A549 treated with AZD9567 at 1 μM for 4 hours (cell line): Measurements from ENCODE around the gene CUL7. TPM values are rescaled to one million over a fixed set of nuclear protein-coding genes. Genes with fewer than 3 reads are reported as not detected.

ENCODE experiments used
- total RNA-seq: library from RNA; stranded (reverse); fragments of 200-300 nt; extraction: Qiagen RNA extraction; gene quantifications from 5 replicates; pipeline ENCODE4 v1.2.3, GENCODE V29; 2022; ENCODE audit not compliant: insufficient read depth

The CUL7 gene
- total RNA-seq = 5.6 to 8.5 TPM (median 7.8 TPM) in 5 replicates

DNA sequence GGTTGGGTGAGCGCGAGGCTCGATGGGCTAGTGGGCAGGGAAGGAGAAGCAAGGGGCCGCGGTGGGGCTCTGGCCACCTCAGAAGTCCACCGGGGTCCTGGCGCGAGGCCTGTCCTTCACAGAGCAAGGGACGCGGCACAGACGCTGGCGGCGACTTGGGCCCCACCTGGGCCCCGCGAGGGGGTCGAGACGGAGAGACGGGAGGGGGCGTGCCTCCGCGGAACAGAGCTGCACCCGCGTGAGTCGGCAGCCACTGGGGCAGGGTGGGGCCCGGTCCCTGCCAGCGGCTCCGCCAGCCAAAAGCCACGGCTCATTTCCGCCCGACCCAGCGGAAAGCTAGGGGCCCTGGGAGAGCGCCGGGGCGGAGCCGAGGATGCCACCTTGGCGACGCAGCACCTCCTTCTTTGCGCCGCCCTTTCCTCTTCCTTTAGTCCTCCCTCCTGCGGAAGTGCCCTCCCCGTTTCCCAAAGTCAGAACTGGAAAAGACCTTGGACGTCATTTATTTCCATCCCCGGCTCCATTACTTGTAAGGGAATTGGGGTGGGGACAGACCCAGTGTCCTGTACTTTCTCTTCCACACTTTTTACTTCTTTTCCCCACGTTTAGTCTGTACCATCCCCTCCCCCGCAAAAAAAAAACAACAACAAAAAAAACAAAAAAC is at the start of gene CUL7:
TSS of gene CUL7 (minus strand) at position 307 of the 661 bp plus-strand sequence. CDS start 1,063 bp downstream, outside the sequence.

DNA sequence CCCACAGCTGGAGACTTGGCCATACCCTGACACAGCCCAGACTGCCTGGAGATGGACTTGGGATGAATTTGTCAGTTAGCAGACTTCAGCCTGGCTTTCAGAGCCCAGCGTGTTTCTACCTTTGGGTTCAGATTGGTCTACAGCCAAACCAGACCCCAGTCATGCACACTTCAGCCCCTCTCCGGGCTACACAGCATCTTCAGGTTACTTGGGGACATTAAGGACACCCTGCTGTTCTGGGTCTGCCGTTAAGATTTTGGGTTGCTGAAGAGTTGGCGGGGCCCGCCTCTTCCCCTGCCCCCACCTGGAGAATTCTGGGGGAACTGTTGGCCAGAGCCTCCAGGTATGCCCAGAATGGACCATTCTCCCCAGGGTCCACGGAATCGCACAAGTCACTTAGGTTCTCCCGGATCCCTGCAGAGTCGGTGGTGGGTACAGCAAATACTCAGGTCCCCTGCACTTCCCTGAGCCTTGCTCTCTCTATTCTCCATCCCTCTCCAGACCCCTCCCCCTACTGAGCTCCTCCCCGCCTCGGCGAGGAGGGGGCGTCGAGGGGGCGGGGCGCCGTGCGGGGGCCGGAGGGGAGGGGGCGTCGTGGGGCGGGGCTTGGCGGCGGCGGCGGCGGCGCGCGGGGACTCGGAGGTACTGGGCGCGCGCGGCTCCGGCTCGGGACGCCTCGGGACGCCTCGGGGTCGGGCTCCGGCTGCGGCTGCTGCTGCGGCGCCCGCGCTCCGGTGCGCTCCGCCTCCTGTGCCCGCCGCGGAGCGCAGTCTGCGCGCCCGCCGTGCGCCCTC is 22.2 kb upstream of the CUL7 start, which contains the start of gene PTK7:
TSS of gene PTK7 (plus strand) at position 645 of the 794 bp plus-strand sequence. CDS start 175 bp downstream, outside the sequence.

DNA sequence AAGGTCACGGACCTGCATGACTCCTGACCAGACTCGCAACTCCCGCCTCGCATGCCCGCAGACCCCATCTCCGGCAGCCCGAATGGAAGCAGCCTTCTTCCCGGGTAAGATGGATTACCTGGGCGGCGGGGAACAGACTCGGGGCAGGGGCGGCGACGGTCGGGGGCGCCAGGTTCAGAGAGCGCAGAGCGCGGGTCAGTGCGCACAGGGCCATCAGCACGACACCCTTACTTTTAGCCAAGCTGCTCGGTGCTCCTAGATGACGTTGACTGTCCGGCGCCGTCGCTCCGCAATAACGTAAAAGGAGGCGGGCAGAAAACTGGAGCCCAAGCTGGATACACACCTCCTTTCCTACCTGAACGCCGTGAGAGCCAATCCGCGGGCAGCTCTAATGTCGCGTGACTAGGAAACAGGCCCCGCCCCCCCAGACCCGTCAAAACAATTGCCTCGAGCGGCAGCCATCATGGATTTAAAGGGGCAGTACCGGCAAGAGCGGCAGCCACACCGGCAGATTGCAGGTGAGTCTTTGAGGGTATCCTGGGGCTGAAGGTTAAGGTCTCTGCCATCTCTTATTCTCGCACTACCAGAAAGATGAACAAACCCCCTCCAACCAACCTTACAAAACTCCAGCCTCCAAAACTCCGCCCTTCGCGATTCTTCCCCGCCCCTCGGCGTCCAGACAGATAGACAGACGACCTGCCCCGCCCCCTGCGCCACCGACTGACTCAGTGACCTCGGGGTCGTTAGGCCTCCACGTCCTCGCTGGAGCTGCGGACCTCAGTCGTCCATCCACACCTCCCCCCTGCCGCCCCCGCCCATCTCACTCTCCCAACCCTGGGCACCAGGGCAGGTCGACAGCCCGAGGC is 5.8 kb upstream of the CUL7 start, which contains the start of the genes KLC4 and MRPL2:
TSS of gene KLC4 (plus strand) at position 464 of the 866 bp plus-strand sequence. CDS start 1,705 bp downstream, outside the sequence.
TSS of gene MRPL2 (minus strand) at position 267 of the 866 bp plus-strand sequence. CDS start at position 214, 53 bp downstream.

GRCh38 chr6:43021270-43022047 is 32.2 kb downstream of the CUL7 start, which contains the start of gene RRP36:
Gene RRP36 (plus strand): TSS chr6:43021623. CDS start chr6:43021655, 32 bp downstream.

GRCh38 chr6:43013843-43014433 is 39.7 kb downstream of the CUL7 start, which contains the start of the genes KLHDC3 and MEA1:
Gene KLHDC3 (plus strand): TSS chr6:43014249. CDS start chr6:43017193, 2,944 bp downstream.
Gene MEA1 (minus strand): TSS chr6:43013946. CDS start chr6:43013813, 133 bp downstream.

Other genes starting within 250 kb of the CUL7 start
- 63.2 to 88.2 TPM (median 65.6 TPM) in 5 replicates for gene RPL7L1, start 174.2 kb downstream of the CUL7 start, total RNA-seq
- not detected in 5 replicates for gene PTCRA, start 137.8 kb downstream of the CUL7 start, total RNA-seq
- gene CNPY3, start 124.4 kb downstream of the CUL7 start, total RNA-seq = 30.9 to 44.1 TPM (median 40.6 TPM) in 5 replicates
- gene GNMT, start 93.1 kb downstream of the CUL7 start, total RNA-seq = 0.13 to 0.22 TPM (median 0.16 TPM) in 4 of 5 replicates, not detected in the other
- gene PEX6, start 74.7 kb downstream of the CUL7 start, total RNA-seq = 6.8 to 9.0 TPM (median 8.8 TPM) in 5 replicates
- gene PPP2R5D, start 69.3 kb downstream of the CUL7 start, total RNA-seq = 24.4 to 30.2 TPM (median 25.9 TPM) in 5 replicates
- gene MEA1, start 39.9 kb downstream of the CUL7 start, total RNA-seq = 84.2 to 98.3 TPM (median 93.7 TPM) in 5 replicates
- 26.1 to 33.2 TPM (median 28.5 TPM) in 5 replicates for gene KLHDC3, start 39.6 kb downstream of the CUL7 start, total RNA-seq
- gene RRP36, start 32.2 kb downstream of the CUL7 start, total RNA-seq = 67.4 to 78.5 TPM (median 71.4 TPM) in 5 replicates
- 60.2 to 69.4 TPM (median 62.1 TPM) in 5 replicates for gene MRPL2, start 5.6 kb upstream of the CUL7 start, total RNA-seq
- gene KLC4, start 5.8 kb upstream of the CUL7 start, total RNA-seq = 4.8 to 7.7 TPM (median 6.4 TPM) in 5 replicates
- gene PTK7, start 22.5 kb upstream of the CUL7 start, total RNA-seq = 4.4 to 12.7 TPM (median 5.0 TPM) in 5 replicates
- 13.9 to 16.8 TPM (median 16.4 TPM) in 5 replicates for gene SRF, start 117.4 kb upstream of the CUL7 start, total RNA-seq
- 6.1 to 9.7 TPM (median 9.2 TPM) in 5 replicates for gene CUL9, start 128.3 kb upstream of the CUL7 start, total RNA-seq
- 54.2 to 100.0 TPM (median 95.4 TPM) in 5 replicates for gene DNPH1, start 175.6 kb upstream of the CUL7 start, total RNA-seq
- 0.03 to 0.06 TPM (median 0.05 TPM) in 4 of 5 replicates, not detected in the other for gene TTBK1, start 189.6 kb upstream of the CUL7 start, total RNA-seq
- gene SLC22A7, start 244.4 kb upstream of the CUL7 start, total RNA-seq = not detected in 5 replicates